NB4 (cell line): Measurements from ENCODE around the gene CAPN12.

Source experiments
- POLR2A ChIP-seq: IDR thresholded peaks from 2 replicates; pipeline ENCODE4 v1.6.1; 2011; ENCODE audit warnings: mild to moderate bottlenecking; ENCODE audit not compliant: insufficient read length; ENCODE audit errors: extremely low read depth
- TF ChIP-seq, protein P1 (sequence below): IDR thresholded peaks from one replicate; pipeline ENCODE4 v1.5.1; 2012; ENCODE audit warnings: low read depth, low read length
- TF ChIP-seq, protein P2 (sequence below): IDR thresholded peaks from 2 replicates; pipeline ENCODE4 v1.6.1; 2011; ENCODE audit warnings: low read depth, low read length

- TF ChIP-seq, protein P1, sequence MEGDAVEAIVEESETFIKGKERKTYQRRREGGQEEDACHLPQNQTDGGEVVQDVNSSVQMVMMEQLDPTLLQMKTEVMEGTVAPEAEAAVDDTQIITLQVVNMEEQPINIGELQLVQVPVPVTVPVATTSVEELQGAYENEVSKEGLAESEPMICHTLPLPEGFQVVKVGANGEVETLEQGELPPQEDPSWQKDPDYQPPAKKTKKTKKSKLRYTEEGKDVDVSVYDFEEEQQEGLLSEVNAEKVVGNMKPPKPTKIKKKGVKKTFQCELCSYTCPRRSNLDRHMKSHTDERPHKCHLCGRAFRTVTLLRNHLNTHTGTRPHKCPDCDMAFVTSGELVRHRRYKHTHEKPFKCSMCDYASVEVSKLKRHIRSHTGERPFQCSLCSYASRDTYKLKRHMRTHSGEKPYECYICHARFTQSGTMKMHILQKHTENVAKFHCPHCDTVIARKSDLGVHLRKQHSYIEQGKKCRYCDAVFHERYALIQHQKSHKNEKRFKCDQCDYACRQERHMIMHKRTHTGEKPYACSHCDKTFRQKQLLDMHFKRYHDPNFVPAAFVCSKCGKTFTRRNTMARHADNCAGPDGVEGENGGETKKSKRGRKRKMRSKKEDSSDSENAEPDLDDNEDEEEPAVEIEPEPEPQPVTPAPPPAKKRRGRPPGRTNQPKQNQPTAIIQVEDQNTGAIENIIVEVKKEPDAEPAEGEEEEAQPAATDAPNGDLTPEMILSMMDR: no peak
- TF ChIP-seq POLR2A: no peak
- TF ChIP-seq, protein P2, sequence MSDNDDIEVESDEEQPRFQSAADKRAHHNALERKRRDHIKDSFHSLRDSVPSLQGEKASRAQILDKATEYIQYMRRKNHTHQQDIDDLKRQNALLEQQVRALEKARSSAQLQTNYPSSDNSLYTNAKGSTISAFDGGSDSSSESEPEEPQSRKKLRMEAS: no peak
These were observed 52.3 kb downstream of the CAPN12 start for GRCh38 chr19:38691938-38692457.
